Memory B cell (primary cell): ENCODE results near the gene ADAM12.
"Not testable (repeated sequence)": the region's sequence is repeated elsewhere in the genome, so short reads cannot be mapped to it uniquely, and the experiment has no call there.

Experiments
- ATAC-seq: fragments of 150-1000 bp; cut with Tn5 transposase; 2 replicates; pipeline ENCODE4 v1.10.0; 2021; ENCODE audit warnings: low read depth, mild to moderate bottlenecking, moderate library complexity
- DNase-seq, 2 donors: peaks; one replicate each; pipeline ENCODE4 v3.0.0; 2022; ENCODE audit warnings: low spot score in 2 of 2
- H3K27ac Mint-ChIP-seq: one replicate; pipeline ENCODE4 v1.8.0; 2022; ENCODE audit warnings: mild to moderate bottlenecking, moderate library complexity, mixed read lengths
- H3K27me3 Mint-ChIP-seq: one replicate; pipeline ENCODE4 v1.8.0; 2022; ENCODE audit warnings: mixed read lengths
- H3K36me3 Mint-ChIP-seq: one replicate; pipeline ENCODE4 v1.8.0; 2022; ENCODE audit warnings: mild to moderate bottlenecking, mixed read lengths
- H3K4me1 Mint-ChIP-seq: one replicate; pipeline ENCODE4 v1.8.0; 2022; ENCODE audit warnings: mixed read lengths
- H3K4me3 Mint-ChIP-seq: one replicate; pipeline ENCODE4 v1.8.0; 2022; ENCODE audit warnings: mild to moderate bottlenecking, moderate library complexity, mixed read lengths
- H3K9me3 Mint-ChIP-seq: one replicate; pipeline ENCODE4 v1.8.0; 2022; ENCODE audit warnings: mixed read lengths

Gene ADAM12

DNA sequence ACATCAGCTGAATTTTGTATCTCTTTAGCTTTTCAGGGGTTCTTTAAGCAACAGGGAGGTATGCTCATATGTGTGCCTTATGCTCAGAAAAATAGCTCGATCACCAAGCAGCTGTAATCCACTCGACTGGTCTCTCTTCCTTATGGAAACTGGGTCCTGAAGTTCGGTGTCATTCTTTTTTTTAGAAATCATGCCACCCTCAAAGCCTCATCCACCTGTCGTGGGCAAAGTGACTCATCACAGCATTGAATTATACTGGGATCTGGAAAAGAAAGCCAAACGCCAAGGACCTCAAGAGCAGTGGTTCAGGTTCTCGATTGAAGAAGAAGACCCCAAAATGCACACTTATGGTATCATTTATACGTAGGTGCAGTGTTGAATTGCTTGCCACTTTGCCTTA lies 408.3 kb downstream of the ADAM12 start:
- H3K9me3 Mint-ChIP-seq: no peaks in the 10 kb centered on the region
- DNase-seq (no peak), ATAC-seq (no peak)
- no peak overlapping the region for H3K4me3 Mint-ChIP-seq
- H3K27me3 Mint-ChIP-seq: peaks cover 7% of the 10 kb centered on the region
- H3K27ac Mint-ChIP-seq: no peak overlapping the region
- H3K36me3 Mint-ChIP-seq: no peaks in the 10 kb centered on the region
- H3K4me1 Mint-ChIP-seq: peaks cover 6% of the 10 kb centered on the region

DNA sequence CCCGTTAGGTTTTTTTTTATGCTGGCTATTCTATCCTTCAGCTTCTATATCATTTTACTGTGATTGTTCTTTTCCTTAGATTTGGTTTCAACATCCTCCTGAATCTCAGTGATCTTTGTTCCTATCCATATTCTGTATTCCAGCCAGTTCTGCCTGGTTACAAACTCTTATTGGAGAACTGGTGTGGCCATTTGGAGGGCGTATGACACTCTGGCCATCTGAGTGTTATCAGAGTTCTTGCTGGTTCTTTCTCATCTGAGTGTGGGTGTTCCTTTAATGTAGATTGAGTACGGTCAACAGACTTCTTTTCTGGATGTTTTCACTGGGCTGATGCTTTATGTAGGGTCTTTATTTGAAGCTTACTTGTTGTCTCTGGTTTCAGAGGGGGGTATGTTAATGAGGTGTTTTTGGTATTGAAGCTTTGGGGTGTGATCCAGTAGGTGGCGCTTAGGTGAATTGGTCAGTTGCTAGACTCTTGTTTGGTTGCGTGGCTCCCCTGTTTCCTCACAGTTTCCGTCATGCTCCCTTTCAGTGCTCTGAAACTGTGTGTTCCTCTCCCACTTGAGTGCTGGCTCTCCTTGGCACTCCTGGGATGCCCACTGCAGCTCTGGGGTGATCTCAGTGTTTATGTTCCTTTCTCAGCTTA lies 411.2 kb downstream of the ADAM12 start:
- H3K36me3 Mint-ChIP-seq: no peaks in the 10 kb centered on the region
- no peak overlapping the region for H3K4me3 Mint-ChIP-seq
- no peak for DNase-seq
- H3K27me3 Mint-ChIP-seq: peaks cover 7% of the 10 kb centered on the region
- no peaks in the 10 kb centered on the region for H3K4me1 Mint-ChIP-seq
- H3K9me3 Mint-ChIP-seq: no peaks in the 10 kb centered on the region
- no peak overlapping the region for H3K27ac Mint-ChIP-seq
- ATAC-seq: no peak

DNA sequence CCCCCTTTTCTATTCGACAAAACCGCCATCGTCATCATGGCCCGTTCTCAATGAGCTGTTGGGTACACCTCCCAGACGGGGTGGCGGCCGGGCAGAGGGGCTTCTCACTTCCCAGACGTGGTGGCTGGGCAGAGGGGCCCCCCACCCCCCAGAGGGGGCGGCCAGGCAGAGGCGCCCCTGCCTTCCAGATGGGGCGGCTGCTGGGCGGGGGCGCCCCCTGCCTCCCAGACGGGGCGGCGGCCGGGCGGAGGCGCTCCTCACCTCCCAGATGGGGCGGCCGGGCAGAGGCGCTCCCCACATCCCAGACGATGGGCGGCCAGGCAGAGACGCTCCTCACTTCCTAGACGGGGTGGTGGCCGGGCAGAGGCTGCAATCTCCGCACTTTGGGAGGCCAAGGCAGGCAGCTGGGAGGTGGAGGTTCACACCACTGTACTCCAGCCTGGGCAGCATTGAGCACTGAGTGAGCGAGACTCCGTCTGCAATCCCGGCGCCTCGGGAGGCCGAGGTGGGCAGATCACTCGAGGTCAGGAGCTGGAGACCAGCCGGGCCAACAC lies 418.1 kb downstream of the ADAM12 start:
- H3K9me3 Mint-ChIP-seq, H3K36me3 Mint-ChIP-seq, H3K4me1 Mint-ChIP-seq, H3K27me3 Mint-ChIP-seq, DNase-seq, H3K27ac Mint-ChIP-seq, ATAC-seq, H3K4me3 Mint-ChIP-seq: not testable (repeated sequence)

DNA sequence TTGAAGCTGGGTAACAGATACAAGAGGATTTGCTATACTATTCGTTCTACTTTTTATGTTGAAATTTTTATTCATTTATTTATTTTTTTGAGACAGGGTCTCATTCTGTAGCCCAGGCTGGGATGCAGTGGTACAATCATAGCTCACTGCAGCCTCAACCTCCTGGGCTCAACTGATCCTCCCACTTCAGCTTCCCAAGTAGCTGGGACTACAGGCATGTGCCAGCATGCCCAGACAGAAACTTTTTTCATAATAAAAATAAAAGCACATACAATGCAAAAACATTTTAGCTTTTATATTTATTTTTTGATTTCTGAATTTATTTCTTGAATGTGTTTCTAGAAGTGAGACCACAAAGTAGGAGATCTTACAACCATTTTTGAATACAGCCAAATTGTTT lies 420.7 kb downstream of the ADAM12 start:
- H3K36me3 Mint-ChIP-seq: no peaks in the 10 kb centered on the region
- H3K4me1 Mint-ChIP-seq: no peaks in the 10 kb centered on the region
- no peak for DNase-seq
- no peak for ATAC-seq
- H3K4me3 Mint-ChIP-seq: no peak overlapping the region
- no peak overlapping the region for H3K27ac Mint-ChIP-seq
- peaks cover 3% of the 10 kb centered on the region for H3K9me3 Mint-ChIP-seq
- no peaks in the 10 kb centered on the region for H3K27me3 Mint-ChIP-seq

- no peak overlapping the region for H3K27ac Mint-ChIP-seq
- no peaks in the 10 kb centered on the region for H3K36me3 Mint-ChIP-seq
- H3K27me3 Mint-ChIP-seq: no peaks in the 10 kb centered on the region
- DNase-seq (no peak), ATAC-seq (no peak)
- no peaks in the 10 kb centered on the region for H3K4me1 Mint-ChIP-seq
- no peak overlapping the region for H3K4me3 Mint-ChIP-seq
- H3K9me3 Mint-ChIP-seq: no peaks in the 10 kb centered on the region
Observed at GRCh38 chr10:125964558-125964957, 423.7 kb downstream of the ADAM12 start.
